GM12873 (cell line): Measurements from ENCODE around the gene RABAC1.

Experiments used
- CTCF ChIP-seq: IDR thresholded peaks from 2 replicates; pipeline ENCODE4 v1.5.1; 2012; ENCODE audit warnings: low read depth, mild to moderate bottlenecking, moderate library complexity, low read length, control low read depth; ENCODE audit not compliant: insufficient read depth; ENCODE audit errors: missing control alignments

Gene RABAC1

GRCh38 chr19:41967054-41967783 lies 8.1 kb upstream of the RABAC1 start:
- TF ChIP-seq CTCF = no peak

- no peak for TF ChIP-seq CTCF
These were observed 6.0 kb upstream of the RABAC1 start for GRCh38 chr19:41965106-41965505.

- no peak for TF ChIP-seq CTCF
These were observed 1.9 kb upstream of the RABAC1 start for GRCh38 chr19:41960973-41961372.

GRCh38 chr19:41958367-41959055 lies 610 bp downstream of the RABAC1 start:
- no peak for TF ChIP-seq CTCF

- TF ChIP-seq CTCF = peak; percentile 81
These were observed 1.2 kb downstream of the RABAC1 start for GRCh38 chr19:41957838-41958366.

GRCh38 chr19:41957161-41957837 lies 1.8 kb downstream of the RABAC1 start:
- no peak for TF ChIP-seq CTCF

GRCh38 chr19:41956621-41957020 lies 2.5 kb downstream of the RABAC1 start:
- TF ChIP-seq CTCF = no peak
